ENCODE results near the gene C19orf12.
"Not testable (repeated sequence)": the region's sequence is repeated elsewhere in the genome, so short reads cannot be mapped to it uniquely, and the experiment has no call there.

C19orf12 gene

DNA sequence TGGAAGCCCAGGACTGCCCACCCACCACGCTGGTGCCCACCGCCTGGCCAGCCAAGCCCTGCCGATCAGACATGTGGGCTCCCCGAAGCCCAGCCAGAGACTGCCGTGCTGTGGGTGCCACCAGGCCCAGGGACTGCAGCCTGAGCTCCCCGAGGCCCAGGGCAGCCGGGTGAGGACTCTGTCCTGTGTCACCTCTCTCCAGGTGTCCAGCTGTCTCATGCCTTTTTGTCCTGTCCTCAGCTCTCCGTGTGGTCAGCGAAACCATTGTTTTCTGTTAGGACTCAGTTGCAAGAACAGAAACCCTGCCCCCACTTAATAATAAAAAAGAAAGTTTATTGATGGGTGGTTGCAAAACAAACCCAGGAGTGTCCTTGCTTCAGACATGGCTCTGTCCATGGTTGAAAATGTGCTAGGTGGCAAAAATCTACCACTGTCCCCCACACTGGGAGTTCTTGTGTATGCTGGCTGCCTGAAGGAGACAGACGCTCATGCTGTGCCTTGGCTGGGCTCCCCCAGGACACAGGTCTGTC is 39.9 kb downstream of the C19orf12 start:
- no peak for DNase-seq (ENCODE audit: low spot score)

DNA sequence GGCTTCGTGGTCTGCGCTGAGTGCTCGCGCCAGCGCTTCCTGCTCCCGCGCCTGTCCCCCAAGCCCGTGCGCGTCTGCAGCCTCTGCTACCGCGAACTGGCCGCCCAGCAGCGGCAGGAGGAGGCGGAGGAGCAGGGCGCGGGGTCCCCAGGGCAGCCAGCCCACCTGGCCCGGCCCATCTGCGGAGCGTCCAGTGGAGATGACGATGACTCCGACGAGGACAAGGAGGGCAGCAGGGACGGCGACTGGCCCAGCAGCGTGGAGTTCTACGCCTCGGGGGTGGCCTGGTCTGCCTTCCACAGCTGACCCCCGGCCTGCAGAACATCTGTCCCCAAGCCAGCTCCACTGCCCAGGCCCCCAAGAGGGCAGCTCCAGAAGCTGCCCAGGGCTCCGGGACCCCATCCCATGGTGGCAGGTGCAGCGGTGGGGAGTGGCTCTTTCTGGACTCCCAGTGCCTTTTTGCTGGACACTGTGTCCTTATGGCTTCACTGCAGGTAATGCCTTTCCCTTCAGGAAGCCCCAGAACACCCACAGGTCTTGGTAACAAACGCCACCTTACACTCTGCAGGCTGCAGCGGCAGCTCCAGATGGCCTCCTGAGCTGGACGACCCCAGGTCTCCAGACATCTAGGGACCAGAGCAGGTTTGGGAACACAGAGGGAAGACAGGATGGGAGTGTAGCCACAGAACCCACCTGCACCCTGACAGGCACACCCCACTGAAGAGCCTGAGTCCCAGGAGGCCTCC is 40.5 kb downstream of the C19orf12 start:
- no peak for DNase-seq (ENCODE audit: low spot score)

DNA sequence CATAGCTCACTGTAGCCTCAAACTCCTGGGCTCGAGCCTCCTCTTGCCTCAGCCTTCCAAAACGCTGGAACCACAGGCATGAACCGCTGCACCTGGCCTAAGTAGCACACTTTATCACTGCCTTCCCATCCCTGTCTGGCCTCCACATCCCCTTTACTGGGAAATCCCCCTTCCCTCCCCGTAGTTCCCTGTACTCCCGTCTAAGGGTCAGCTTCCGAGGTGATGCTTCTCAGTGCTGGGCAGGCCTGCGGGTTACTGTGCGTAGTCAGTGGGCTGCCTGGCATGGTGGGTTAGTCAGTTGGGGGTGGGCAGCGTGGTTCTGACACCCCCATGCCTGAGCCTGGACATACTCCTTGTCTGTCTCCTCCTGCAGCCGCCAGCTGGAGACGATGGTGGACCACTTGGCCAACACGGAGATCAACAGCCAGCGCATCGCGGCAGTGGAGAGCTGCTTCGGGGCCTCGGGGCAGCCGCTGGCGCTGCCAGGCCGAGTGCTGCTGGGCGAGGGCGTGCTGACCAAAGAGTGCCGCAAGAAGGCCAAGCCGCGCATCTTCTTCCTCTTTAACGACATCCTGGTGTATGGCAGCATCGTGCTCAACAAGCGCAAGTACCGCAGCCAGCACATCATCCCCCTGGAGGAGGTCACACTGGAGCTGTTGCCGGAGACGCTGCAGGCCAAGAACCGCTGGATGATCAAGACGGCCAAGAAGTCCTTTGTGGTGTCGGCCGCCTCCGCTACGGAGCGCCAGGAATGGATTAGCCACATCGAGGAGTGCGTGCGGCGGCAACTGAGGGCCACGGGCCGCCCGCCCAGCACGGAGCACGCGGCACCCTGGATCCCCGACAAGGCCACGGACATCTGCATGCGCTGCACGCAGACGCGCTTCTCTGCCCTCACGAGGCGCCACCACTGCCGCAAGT is 41.4 kb downstream of the C19orf12 start:
- DNase-seq (ENCODE audit: low spot score): no peak

DNA sequence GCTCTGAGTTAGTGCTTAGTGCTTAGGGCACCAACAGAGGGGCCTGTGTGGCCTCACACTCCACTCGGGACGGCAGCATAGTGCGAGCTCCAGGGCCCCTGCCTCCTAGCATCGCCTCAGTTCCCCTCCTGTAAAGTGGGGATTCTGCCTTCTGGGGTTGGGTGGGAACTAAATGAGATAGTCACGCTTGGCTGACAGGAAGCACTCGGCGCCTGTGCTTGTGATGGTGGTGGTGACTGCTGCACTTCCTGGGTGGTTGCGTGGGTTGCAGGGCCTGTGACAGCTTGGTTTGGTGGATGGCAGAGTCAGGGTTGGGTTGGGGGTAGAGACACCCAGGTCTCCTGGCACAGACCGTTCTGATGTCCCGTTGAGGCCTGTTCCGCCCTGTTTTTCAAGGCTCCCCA is 42.1 kb downstream of the C19orf12 start:
- DNase-seq (ENCODE audit: low spot score): no peak

DNA sequence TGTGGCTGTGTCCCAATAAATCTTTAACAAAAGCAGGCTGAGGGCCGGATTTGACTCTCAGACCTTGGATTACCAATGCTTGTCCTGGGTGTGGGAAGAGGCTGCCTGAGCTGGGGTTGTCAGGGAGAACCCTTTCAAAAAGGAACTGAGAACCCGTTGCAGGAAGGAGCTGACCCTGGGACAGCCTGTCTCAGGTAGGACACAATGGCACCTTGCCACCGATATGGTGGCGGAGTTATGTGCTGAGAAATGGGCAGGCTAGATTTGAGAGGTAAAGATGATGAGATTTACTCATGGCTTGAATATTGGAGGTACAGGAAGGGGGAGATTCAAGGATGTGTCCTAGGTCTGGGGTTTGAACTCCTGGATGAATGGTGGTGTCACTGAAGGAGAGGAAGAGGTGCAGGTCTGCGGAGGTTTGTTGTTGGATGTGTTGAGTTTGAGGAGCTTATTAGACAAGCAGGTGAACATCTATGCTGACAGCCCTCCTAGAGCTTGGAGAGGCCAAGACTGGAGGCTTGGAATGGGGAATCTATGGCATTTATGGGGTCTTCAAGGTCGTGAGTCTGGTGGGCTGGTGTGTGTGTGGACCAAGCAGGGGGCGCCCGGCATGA is 42.6 kb downstream of the C19orf12 start:
- no peak for DNase-seq (ENCODE audit: low spot score)

DNA sequence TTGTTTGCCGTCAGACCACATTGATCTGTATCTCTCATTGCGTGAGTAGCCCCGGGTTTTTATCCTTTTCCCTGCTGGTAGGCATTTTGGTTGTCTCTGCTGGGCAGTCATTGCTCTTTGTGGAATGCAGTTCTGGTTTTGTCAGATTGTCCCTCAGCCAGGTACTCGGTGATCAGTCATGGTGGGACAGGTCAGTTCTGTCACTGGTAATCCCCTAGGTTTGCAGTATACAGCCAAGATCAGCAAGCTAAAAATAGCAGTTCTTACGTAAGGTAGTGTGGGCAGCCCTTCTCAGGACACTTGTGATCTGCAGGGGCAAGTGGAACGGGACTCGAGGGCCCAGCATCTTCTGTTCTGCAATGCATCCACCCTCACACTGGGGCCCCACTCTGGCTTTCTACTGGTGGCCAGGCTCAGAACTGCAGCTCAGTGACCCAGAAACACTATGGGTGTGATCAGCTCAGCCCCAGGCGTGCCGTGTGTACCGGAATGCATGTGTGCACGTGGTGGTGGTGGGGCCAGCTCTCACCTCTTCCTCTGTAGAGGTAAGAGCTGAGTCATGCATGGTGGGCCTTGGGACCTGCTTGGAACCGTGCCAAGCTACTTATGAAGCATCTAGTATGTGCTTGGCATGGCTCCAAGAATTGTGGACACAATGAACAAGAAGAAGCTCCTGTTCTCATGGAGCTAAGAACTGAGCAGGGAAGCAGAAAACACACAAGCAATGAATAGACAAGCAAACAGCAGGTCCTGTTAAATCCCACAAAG is 43.5 kb downstream of the C19orf12 start:
- DNase-seq (ENCODE audit: low spot score): no peak

DNA sequence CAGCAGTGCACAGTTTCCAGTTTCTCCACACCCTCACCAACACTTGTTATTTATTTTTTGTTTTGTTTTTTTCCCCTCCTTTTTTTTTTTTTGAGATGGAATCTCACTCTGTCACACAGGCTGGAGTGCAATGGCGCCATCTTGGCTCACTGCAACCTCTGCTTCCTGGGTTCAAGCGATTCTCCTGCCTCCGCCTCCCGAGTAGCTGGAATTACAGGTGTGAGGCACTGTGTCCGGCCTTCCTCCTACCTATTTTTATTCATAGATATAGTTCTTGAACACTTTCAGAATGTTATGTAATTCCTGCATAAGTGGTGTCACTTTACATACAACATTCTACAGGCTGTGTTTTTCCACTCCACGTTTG is 44.1 kb downstream of the C19orf12 start:
- DNase-seq (ENCODE audit: low spot score): not testable (repeated sequence)

DNA sequence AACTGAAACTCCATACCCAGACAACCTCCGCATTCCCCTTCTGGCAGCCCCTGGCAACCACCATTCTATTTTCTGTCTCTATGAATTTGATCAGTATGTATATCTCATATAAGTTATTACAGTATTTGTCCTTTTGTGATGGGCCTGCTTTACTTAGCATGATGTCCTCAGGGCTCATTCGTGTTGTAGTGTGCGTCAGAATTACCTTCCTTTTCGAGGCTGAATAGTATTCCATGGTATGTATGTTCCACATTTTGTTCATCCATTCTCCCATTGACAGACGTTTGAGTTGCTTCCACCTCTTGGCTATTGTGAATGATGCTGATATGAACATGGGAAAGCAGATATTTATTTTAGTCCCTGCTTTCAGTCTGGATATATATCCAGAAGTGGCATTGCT is 44.8 kb downstream of the C19orf12 start:
- DNase-seq (ENCODE audit: low spot score): no peak

DNA sequence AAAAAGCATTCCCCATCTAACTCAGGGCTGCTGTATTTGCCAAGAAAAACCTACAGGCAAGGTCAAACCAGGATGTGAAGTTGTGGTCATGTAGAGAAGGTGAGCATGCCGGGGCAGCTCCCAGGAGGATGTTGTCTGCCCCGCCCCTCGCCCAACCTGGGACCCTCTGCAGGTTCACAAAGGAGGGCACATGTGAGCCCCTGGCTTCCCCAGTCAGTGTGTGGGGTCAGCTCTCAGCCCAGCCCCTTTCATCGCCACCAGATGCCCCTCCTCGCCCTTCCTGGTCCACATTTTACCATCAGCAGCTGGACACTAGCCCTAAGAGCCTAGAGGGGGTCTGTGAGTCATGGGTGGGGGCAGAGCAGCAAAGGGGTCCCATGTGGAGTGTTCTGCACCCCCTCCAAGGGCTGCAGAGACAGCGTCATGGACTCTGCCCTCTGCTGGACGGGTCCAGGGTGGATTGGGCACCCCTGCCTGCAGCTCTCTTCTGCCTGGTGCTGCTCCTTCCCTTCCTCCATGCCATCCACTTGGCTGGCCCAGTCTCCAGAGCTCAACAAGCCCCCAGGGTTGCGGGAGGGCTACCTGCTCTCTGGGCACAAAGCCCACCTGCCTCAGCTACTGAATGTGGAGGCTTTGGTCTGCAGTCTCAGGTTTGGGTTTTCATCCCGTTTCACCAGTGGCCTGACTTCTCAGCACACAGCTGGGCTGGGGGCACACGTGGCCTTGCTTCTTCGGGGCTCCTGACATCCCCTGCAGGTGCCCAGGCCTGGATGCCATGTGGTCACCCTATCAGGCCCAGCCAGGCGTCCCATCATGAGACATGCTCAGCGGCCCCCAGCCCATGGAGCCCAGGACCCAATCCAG is 46.1 kb downstream of the C19orf12 start:
- DNase-seq (ENCODE audit: low spot score): no peak

DNA sequence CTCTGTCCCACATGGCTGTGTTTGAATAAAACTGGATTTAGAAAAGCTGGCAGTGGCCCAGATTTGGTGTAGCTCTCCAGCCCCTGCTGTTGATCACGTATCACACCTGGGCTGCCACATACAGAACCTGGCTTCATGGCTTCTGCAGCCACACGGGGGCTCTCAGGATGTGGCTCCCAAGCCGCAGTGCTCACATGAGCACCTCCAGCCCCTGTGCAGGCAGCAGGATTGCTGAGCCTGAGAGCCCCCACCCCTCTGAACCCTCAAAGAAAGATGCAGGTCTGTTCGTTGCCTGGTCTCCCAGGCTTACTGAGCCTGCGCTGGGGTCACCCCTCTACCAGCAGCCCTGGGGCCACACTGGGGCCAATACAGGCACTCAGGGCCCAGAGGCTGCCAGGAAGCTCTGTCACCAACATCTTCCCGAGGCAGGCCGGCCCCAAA is 47.1 kb downstream of the C19orf12 start:
- no peak for DNase-seq (ENCODE audit: low spot score)

DNA sequence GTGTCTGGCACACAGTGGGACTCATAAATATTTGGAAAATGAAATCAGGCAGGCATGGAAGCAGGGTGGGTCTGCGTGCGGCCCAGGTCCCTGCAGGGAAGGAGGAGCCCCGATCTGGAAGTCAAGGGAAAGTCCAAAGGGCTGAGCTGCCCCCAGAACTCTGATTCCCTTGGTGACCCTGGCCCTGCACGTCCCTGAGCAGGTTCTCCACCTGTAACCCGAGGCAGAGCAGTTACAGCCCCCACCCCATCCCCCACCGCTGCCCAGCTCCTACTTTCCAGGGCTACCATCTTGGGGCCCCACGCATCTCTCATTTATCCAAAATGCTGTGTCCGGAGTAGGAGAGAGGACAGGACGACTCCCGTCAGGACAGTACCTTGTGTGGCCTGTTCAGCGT is 47.7 kb downstream of the C19orf12 start:
- no peak for DNase-seq (ENCODE audit: low spot score)

DNA sequence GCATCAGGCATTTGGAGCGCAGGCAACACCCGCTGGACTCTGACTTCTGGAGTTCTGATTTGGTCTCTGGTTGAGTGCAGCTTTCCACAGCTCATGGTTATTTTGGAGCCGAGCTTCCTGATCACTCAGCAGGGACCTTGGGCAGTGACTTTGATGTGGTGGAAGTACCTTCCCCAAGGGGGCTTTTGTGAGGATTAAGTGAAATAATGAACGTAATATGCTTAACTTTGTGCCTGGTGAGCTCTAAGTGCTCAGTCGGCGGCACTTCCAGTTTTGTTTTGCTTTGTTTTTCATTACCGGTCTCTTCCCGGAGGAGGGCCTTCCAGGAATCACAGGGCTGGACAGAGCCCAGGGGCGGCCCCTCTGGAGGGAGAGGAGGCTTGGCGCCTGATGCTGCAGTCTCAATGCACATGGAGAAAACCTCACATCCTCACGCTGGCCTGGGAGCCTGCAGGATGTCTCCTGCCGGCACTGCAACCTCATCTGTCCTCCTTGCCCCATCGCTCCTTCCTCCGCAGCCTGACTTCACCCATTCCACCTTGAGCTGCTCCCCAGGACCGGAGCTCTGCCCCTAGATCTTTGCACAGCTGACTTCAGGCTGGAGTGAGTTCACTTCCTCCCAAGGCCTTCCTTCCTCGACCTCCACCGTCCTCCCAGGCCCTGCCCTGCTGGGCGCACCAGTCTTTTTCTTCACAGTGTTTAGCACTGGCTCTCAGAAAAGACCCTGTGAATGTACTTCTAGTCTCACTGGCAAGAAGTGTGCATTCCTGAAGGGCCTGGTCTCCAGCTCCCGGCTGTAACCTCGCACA is 48.3 kb downstream of the C19orf12 start:
- DNase-seq (ENCODE audit: low spot score): no peak

DNA sequence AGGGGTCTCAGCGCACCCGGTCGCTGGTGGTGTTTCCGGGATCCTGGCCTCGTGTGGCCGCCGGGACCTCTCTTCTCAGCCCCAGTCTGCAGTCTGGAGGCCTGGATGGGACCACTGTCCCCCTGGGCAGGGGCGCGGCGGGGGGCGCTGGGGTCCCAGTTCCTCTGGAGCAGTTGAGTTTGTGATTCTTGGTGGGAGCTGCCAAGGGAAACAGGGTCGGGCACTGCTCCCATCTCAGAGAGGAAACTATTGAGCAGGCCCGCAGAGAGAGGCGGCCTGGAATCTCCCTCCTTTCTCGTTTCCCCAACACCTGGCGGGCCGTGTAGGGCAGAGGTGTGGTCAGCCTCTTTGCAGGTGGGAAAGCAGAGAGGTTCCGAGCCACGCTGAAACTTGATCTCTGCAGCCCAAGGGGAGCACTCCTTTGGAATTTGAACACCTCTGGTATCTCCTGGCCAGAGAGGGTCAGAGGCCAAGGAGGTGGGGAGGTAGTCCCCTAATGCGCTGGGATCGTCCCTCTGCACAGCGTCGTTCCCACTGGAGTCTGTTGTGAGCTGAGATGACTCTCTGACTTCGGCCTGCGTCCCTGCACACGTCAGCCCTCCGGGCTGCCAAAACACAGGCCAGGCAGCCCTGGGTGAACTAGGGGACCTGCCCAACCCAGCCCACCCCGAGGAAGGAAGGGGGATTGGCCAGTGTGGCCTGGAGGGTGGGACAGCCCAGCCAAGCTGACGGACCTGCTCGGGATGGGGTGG is 49.1 kb downstream of the C19orf12 start:
- DNase-seq (ENCODE audit: low spot score): no peak

DNA sequence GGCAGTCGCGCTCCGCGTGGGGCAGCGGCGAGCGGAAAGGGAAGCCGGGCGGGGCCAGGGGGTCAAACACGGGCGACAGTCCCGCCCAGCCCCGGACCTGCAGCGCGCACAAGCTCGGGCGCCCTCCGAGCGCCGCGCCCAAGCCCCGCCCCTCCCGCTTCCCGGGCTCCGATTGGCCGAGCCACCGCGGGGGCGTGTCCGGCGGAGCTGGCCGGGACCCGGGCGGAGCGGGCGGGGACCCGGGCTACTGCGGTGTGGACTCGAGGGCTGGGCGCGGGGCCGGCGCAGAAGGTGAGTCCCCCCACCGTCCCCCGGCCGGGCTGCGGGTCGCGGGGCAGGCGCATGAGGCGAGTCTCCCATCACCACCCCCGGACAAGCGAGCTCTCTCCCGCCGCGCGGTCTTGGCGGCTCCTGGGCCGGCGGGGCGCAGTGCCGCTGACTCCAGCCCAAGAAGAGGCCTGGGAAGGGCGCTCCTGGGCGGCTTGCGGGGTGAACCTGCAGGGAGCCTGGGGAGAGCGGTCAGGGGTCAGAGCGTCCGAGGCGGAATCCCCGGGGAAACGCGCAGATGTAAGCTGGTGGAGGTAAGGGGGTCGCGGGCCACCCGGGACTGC is 49.7 kb downstream of the C19orf12 start, which contains the start of gene PLEKHF1:
TSS of gene PLEKHF1 (plus strand) at position 247 of the 611 bp plus-strand sequence. CDS start 8,379 bp downstream, outside the sequence.
- DNase-seq (ENCODE audit: low spot score): peak; percentile 69

DNA sequence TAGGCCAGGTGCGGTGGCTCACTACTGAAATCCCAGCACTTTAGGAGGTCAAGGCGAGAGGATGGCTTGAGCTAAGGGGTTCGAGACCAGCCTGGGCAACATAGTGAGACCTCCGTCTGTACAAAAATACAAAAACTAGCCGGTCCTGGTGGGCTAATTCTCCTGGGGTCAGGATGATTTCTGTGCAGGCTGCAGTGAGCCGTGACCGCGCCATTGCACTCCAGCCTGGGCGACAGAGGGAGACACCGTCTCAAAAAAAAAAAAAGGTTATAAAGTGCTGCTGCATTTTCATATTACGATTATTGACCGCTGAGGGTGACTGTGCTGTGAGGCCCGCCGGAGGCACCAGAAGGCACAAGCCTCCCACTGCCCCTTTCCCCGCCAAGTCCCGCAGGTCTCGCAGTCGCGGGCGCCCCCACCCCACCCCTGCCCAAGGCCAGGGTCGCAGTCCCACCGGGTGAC is 50.3 kb downstream of the C19orf12 start:
- DNase-seq (ENCODE audit: low spot score): no peak

DNA sequence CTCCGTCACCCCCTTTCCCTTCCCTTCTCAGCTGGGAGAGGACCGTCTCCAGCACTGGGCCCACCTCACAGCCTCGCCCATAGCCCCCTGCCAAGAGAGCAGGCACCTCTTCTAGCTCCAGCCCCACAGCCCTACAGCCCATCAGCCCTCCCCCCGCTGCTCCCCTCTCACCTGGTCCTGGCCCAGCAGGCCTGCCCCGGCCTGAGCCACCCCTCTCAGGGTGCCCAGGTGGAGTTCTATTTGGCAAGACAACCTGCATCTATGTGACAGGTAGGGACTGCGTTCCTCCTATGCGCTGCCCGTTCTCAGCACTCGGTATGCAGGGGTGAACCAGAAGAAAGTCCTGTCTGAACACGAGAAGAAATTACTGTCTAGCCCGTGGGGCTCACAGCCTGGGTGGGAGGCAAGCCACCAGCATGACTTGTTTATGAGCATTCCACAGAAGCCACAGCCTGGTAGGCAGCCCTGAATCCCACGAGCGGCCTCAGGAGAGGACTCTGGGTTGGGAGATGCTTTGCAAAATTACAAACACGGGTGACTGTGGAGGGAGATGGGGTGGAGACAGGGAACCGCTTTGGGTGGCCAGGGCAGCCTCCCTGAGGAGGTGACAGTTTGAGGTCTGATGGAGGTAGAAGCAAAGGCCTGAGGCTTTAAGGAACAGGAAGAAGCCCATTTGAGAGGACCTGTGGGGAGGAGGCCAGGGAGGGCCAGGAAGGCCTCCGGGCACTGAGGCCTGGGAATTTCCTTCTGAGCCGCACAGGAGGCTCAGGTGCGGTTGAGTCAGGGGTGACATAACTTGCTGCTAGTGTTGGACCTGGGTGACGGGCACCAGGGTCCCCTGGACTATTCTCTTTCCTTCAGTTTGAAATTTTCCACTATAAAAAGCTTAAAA is 51.0 kb downstream of the C19orf12 start:
- no peak for DNase-seq (ENCODE audit: low spot score)

DNA sequence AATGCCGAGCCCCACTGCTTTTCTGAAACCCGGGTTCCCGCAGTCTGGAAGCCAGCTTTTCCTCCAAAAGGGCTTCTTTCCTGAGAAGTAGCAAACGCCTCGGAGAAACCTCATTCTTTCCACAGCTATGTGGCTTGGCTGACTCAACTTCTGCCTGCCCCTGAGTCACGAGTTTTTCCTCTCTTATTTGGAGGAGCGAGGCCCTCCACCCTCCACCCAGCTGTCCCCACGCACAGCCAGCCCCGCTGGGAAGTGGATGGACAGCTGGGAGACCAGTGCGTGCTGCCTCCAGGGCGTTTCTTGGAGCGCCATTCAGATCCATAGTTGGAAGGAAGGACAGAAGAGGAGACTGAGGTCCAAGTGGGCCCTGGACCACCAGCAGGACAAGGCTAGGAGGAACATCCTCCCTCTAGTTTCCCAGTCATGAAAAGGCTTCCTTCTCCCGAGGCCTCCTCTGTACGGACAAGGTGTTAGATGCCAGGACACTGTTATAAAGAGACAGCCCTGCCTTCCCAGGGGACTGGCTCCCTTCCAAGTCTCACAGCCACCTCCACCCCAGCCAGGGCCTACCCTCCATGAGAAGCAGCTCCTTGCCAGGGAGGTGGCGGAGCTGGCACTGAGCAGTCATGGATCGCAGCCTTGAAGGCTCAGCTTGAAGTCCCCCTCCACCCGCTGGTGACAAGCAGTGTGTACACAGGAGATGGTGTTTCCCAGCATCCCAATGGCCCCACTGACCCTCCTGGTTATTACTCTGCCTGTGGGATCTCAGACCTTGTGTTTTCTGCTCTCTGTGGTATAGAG is 52.3 kb downstream of the C19orf12 start:
- DNase-seq (ENCODE audit: low spot score): peak; percentile 90

Data from RKO (cell line).